GM19467 (cell line): Measurements from ENCODE around the gene WDR37.
"Not testable (repeated sequence)": the region's sequence is repeated elsewhere in the genome, so short reads cannot be mapped to it uniquely, and the experiment has no call there.

Experiments
- ATAC-seq: cut with Tn5 transposase; IDR thresholded peaks from one replicate; pipeline ENCODE4 v1.9.1; 2021; ENCODE audit warnings: mild to moderate bottlenecking, moderate library complexity; ENCODE audit not compliant: unreplicated experiment

The WDR37 gene

GRCh38 chr10:1041514-1041913, 14.7 kb upstream of the WDR37 start:
- no peak for ATAC-seq

GRCh38 chr10:1043532-1043995, 12.6 kb upstream of the WDR37 start:
- peak; percentile 57 for ATAC-seq

- ATAC-seq: no peak
Measured at GRCh38 chr10:1044146-1044545, 12.0 kb upstream of the WDR37 start.

GRCh38 chr10:1044964-1045363, 11.2 kb upstream of the WDR37 start:
- ATAC-seq: no peak

GRCh38 chr10:1045415-1045814, 10.8 kb upstream of the WDR37 start:
- no peak for ATAC-seq

GRCh38 chr10:1047937-1048336, 8.2 kb upstream of the WDR37 start:
- ATAC-seq: no peak

- ATAC-seq: peak; percentile 7
Measured at GRCh38 chr10:1048349-1048731, 7.8 kb upstream of the WDR37 start.

GRCh38 chr10:1048732-1049424, 7.3 kb upstream of the WDR37 start, which contains the start of gene IDI1:
TSS of gene IDI1 (minus strand) at chr10:1049119. CDS start at chr10:1049003, 116 bp downstream.
- peak; percentile 81 for ATAC-seq

- ATAC-seq: no peak
Measured at GRCh38 chr10:1049425-1049958, 6.7 kb upstream of the WDR37 start.

- no peak for ATAC-seq
Measured at GRCh38 chr10:1050145-1050544, 6.0 kb upstream of the WDR37 start.

GRCh38 chr10:1050554-1050953, 5.6 kb upstream of the WDR37 start:
- ATAC-seq: no peak

GRCh38 chr10:1054684-1055083, 1.5 kb upstream of the WDR37 start:
- no peak for ATAC-seq

- ATAC-seq: no peak
Measured at GRCh38 chr10:1057106-1057657, 997 bp downstream of the WDR37 start.

GRCh38 chr10:1058017-1058416, 1.8 kb downstream of the WDR37 start:
- ATAC-seq: no peak

GRCh38 chr10:1059902-1060301, 3.7 kb downstream of the WDR37 start:
- no peak for ATAC-seq

- no peak for ATAC-seq
Measured at GRCh38 chr10:1061930-1062774, 6.0 kb downstream of the WDR37 start.

- ATAC-seq: no peak
Measured at GRCh38 chr10:1063232-1063865, 7.2 kb downstream of the WDR37 start.

GRCh38 chr10:1064964-1065247, 8.7 kb downstream of the WDR37 start:
- ATAC-seq: no peak

GRCh38 chr10:1066734-1067133, 10.5 kb downstream of the WDR37 start:
- ATAC-seq: not testable (repeated sequence)

GRCh38 chr10:1068380-1069361, 12.5 kb downstream of the WDR37 start:
- no peak for ATAC-seq
